PC-3 (cell line): ENCODE measurements around the gene UPK3BL1.
"Not testable (repeated sequence)": the region's sequence is repeated elsewhere in the genome, so short reads cannot be mapped to it uniquely, and the experiment has no call there.

ENCODE experiments used
- EZH2 ChIP-seq: fragments of 300-600 bp; sonication (generic); IDR thresholded peaks from one replicate; pipeline ENCODE4 v1.6.1; 2017; ENCODE audit warnings: antibody characterized with exemption, mild to moderate bottlenecking, low read length; ENCODE audit not compliant: unreplicated experiment
- TF ChIP-seq, protein P1 (sequence below): fragments of 300-600 bp; sonication (generic); conservative IDR thresholded peaks from 2 replicates; pipeline ENCODE4 v1.5.1; 2017; ENCODE audit warnings: antibody characterized with exemption, low read depth, mild to moderate bottlenecking, low read length

DNA sequence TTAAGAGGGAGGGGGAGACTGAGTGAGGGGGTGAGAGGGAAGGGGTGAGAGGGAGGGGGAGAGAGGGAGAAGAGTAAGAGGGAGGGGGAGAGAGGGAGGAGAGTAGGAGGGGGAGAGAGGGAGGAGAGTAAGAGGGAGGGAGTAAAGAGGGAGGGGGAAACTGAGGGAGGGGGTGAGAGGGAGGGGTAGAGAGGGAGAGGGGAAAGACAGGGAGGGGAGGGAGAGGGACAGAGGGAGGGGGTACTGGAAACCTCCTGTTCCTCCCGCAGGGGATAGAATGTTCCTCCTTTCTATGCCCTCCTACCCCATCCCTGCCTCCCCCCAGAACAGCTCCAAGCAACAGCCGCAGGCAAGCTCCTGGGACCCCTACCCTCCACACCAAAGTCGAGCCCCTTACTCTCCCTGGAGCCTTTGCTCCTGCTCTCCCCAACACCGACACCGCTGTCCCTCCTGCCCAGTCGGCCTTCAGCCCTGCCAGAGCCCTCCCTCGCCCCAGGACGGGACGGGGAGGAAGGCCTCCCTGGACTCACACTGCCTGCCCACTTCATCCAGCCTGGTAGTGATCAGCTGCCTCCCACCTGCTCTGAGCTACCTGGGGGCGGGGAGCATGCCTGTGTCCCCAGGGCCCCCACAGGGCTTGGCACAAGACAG is 30.8 kb downstream of the UPK3BL1 start:
- TF ChIP-seq EZH2 = not testable (repeated sequence)
- TF ChIP-seq, protein P1, sequence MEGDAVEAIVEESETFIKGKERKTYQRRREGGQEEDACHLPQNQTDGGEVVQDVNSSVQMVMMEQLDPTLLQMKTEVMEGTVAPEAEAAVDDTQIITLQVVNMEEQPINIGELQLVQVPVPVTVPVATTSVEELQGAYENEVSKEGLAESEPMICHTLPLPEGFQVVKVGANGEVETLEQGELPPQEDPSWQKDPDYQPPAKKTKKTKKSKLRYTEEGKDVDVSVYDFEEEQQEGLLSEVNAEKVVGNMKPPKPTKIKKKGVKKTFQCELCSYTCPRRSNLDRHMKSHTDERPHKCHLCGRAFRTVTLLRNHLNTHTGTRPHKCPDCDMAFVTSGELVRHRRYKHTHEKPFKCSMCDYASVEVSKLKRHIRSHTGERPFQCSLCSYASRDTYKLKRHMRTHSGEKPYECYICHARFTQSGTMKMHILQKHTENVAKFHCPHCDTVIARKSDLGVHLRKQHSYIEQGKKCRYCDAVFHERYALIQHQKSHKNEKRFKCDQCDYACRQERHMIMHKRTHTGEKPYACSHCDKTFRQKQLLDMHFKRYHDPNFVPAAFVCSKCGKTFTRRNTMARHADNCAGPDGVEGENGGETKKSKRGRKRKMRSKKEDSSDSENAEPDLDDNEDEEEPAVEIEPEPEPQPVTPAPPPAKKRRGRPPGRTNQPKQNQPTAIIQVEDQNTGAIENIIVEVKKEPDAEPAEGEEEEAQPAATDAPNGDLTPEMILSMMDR = not testable (repeated sequence)
